ENCODE results near the gene RS1.

The RS1 gene

GRCh38 chrX:18672008-18672407, at the start of gene RS1:
Gene RS1, minus strand, starts transcription at chrX:18672108. Its CDS starts 40 bp downstream, at chrX:18672068.
- Mint-ChIP-seq H3K27ac (no peak within 1 kb of the TSS), H3K9me3 (no peaks in the 10 kb centered on the region), H3K27me3 (ENCODE audit: low read depth) (no peaks in the 10 kb centered on the region), H3K36me3 (ENCODE audit: low read depth) (no peaks in the 10 kb centered on the region), H3K4me3 (no peak within 1 kb of the TSS), H3K4me1 (ENCODE audit: low read depth) (peaks cover 7% of the 10 kb centered on the region)
- no peak for DNase-seq (ENCODE audit: low spot score)

- Mint-ChIP-seq H3K4me3 (no peak overlapping the region), H3K4me1 (ENCODE audit: low read depth) (no peaks in the 10 kb centered on the region), H3K36me3 (ENCODE audit: low read depth) (no peaks in the 10 kb centered on the region), H3K9me3 (no peaks in the 10 kb centered on the region), H3K27ac (no peak overlapping the region), H3K27me3 (ENCODE audit: low read depth) (no peaks in the 10 kb centered on the region)
- no peak for DNase-seq (ENCODE audit: low spot score)
Measured at GRCh38 chrX:18719852-18720251, 47.9 kb upstream of the RS1 start.

- no peak for DNase-seq (ENCODE audit: low spot score)
- Mint-ChIP-seq H3K27me3 (ENCODE audit: low read depth) (no peaks in the 10 kb centered on the region), H3K36me3 (ENCODE audit: low read depth) (no peaks in the 10 kb centered on the region), H3K4me1 (ENCODE audit: low read depth) (no peaks in the 10 kb centered on the region), H3K27ac (no peak overlapping the region), H3K4me3 (no peak overlapping the region), H3K9me3 (no peaks in the 10 kb centered on the region)
Measured at GRCh38 chrX:18714910-18715309, 43.0 kb upstream of the RS1 start.

GRCh38 chrX:18709833-18710232, 37.9 kb upstream of the RS1 start:
- H3K9me3 Mint-ChIP-seq = no peaks in the 10 kb centered on the region
- no peak overlapping the region for H3K4me3 Mint-ChIP-seq
- no peaks in the 10 kb centered on the region for H3K36me3 Mint-ChIP-seq (ENCODE audit: low read depth)
- DNase-seq (ENCODE audit: low spot score) = no peak
- H3K4me1 Mint-ChIP-seq (ENCODE audit: low read depth) = no peaks in the 10 kb centered on the region
- H3K27ac Mint-ChIP-seq = no peak overlapping the region
- H3K27me3 Mint-ChIP-seq (ENCODE audit: low read depth) = peaks cover 5% of the 10 kb centered on the region

- H3K4me1 Mint-ChIP-seq (ENCODE audit: low read depth) = no peaks in the 10 kb centered on the region
- no peak for DNase-seq (ENCODE audit: low spot score)
- H3K27me3 Mint-ChIP-seq (ENCODE audit: low read depth) = peaks cover 5% of the 10 kb centered on the region
- H3K4me3 Mint-ChIP-seq = no peak within 1 kb of the TSS
- no peaks in the 10 kb centered on the region for H3K36me3 Mint-ChIP-seq (ENCODE audit: low read depth)
- no peak within 1 kb of the TSS for H3K27ac Mint-ChIP-seq
- no peaks in the 10 kb centered on the region for H3K9me3 Mint-ChIP-seq
Measured at GRCh38 chrX:18707426-18708049, 35.6 kb upstream of the RS1 start, which contains the start of gene PPEF1. Gene PPEF1, plus strand, starts transcription at chrX:18707645. Its CDS starts 136 bp downstream, at chrX:18707781.

- Mint-ChIP-seq H3K27ac (no peak overlapping the region), H3K9me3 (no peaks in the 10 kb centered on the region), H3K4me3 (no peak overlapping the region), H3K36me3 (ENCODE audit: low read depth) (no peaks in the 10 kb centered on the region), H3K4me1 (ENCODE audit: low read depth) (no peaks in the 10 kb centered on the region), H3K27me3 (ENCODE audit: low read depth) (peaks cover 1% of the 10 kb centered on the region)
- no peak for DNase-seq (ENCODE audit: low spot score)
Measured at GRCh38 chrX:18702362-18703195, 30.7 kb upstream of the RS1 start.

GRCh38 chrX:18701621-18702361, 29.9 kb upstream of the RS1 start:
- no peak for DNase-seq (ENCODE audit: low spot score)
- H3K9me3 Mint-ChIP-seq = no peaks in the 10 kb centered on the region
- H3K36me3 Mint-ChIP-seq (ENCODE audit: low read depth) = no peaks in the 10 kb centered on the region
- H3K4me1 Mint-ChIP-seq (ENCODE audit: low read depth) = no peaks in the 10 kb centered on the region
- H3K27me3 Mint-ChIP-seq (ENCODE audit: low read depth) = no peaks in the 10 kb centered on the region
- no peak overlapping the region for H3K27ac Mint-ChIP-seq
- H3K4me3 Mint-ChIP-seq = no peak overlapping the region

GRCh38 chrX:18698737-18699650, 27.1 kb upstream of the RS1 start:
- no peak overlapping the region for H3K27ac Mint-ChIP-seq
- no peaks in the 10 kb centered on the region for H3K9me3 Mint-ChIP-seq
- no peaks in the 10 kb centered on the region for H3K27me3 Mint-ChIP-seq (ENCODE audit: low read depth)
- no peaks in the 10 kb centered on the region for H3K4me1 Mint-ChIP-seq (ENCODE audit: low read depth)
- no peaks in the 10 kb centered on the region for H3K36me3 Mint-ChIP-seq (ENCODE audit: low read depth)
- H3K4me3 Mint-ChIP-seq = no peak overlapping the region
- DNase-seq (ENCODE audit: low spot score) = no peak

GRCh38 chrX:18696653-18697052, 24.7 kb upstream of the RS1 start:
- Mint-ChIP-seq H3K4me1 (ENCODE audit: low read depth) (no peaks in the 10 kb centered on the region), H3K27me3 (ENCODE audit: low read depth) (no peaks in the 10 kb centered on the region), H3K36me3 (ENCODE audit: low read depth) (no peaks in the 10 kb centered on the region), H3K4me3 (no peak overlapping the region), H3K9me3 (no peaks in the 10 kb centered on the region), H3K27ac (no peak overlapping the region)
- no peak for DNase-seq (ENCODE audit: low spot score)

- no peak overlapping the region for H3K27ac Mint-ChIP-seq
- H3K36me3 Mint-ChIP-seq (ENCODE audit: low read depth) = no peaks in the 10 kb centered on the region
- no peaks in the 10 kb centered on the region for H3K4me1 Mint-ChIP-seq (ENCODE audit: low read depth)
- H3K4me3 Mint-ChIP-seq = no peak overlapping the region
- H3K27me3 Mint-ChIP-seq (ENCODE audit: low read depth) = no peaks in the 10 kb centered on the region
- no peak for DNase-seq (ENCODE audit: low spot score)
- H3K9me3 Mint-ChIP-seq = no peaks in the 10 kb centered on the region
Measured at GRCh38 chrX:18692541-18692940, 20.6 kb upstream of the RS1 start.

GRCh38 chrX:18691431-18691830, 19.5 kb upstream of the RS1 start:
- Mint-ChIP-seq H3K4me1 (ENCODE audit: low read depth) (no peaks in the 10 kb centered on the region), H3K36me3 (ENCODE audit: low read depth) (no peaks in the 10 kb centered on the region), H3K27me3 (ENCODE audit: low read depth) (no peaks in the 10 kb centered on the region), H3K9me3 (no peaks in the 10 kb centered on the region), H3K4me3 (no peak overlapping the region), H3K27ac (no peak overlapping the region)
- no peak for DNase-seq (ENCODE audit: low spot score)

GRCh38 chrX:18687856-18688495, 16.1 kb upstream of the RS1 start:
- Mint-ChIP-seq H3K27me3 (ENCODE audit: low read depth) (no peaks in the 10 kb centered on the region), H3K9me3 (no peaks in the 10 kb centered on the region), H3K4me3 (no peak overlapping the region), H3K4me1 (ENCODE audit: low read depth) (no peaks in the 10 kb centered on the region), H3K27ac (no peak overlapping the region), H3K36me3 (ENCODE audit: low read depth) (no peaks in the 10 kb centered on the region)
- DNase-seq (ENCODE audit: low spot score) = no peak

- no peak overlapping the region for H3K4me3 Mint-ChIP-seq
- DNase-seq (ENCODE audit: low spot score) = no peak
- no peaks in the 10 kb centered on the region for H3K9me3 Mint-ChIP-seq
- no peak overlapping the region for H3K27ac Mint-ChIP-seq
- H3K27me3 Mint-ChIP-seq (ENCODE audit: low read depth) = no peaks in the 10 kb centered on the region
- H3K36me3 Mint-ChIP-seq (ENCODE audit: low read depth) = no peaks in the 10 kb centered on the region
- H3K4me1 Mint-ChIP-seq (ENCODE audit: low read depth) = no peaks in the 10 kb centered on the region
Measured at GRCh38 chrX:18682979-18683387, 11.1 kb upstream of the RS1 start.
